HG02571 (cell line): ENCODE data around the gene KRTDAP.

ENCODE experiments used
- ATAC-seq: cut with Tn5 transposase; IDR thresholded peaks from one replicate; pipeline ENCODE4 v1.9.1; 2021; ENCODE audit warnings: mild to moderate bottlenecking, moderate library complexity; ENCODE audit not compliant: unreplicated experiment

Gene KRTDAP

GRCh38 chr19:35513628-35514281 is 23.5 kb upstream of the KRTDAP start, which contains the start of gene DMKN:
DMKN (minus strand) TSS chr19:35513649; CDS start chr19:35513475, 174 bp downstream.
- no peak for ATAC-seq

- no peak for ATAC-seq
These were observed 22.8 kb upstream of the KRTDAP start for GRCh38 chr19:35512831-35513627.

GRCh38 chr19:35511337-35511736 is 21.1 kb upstream of the KRTDAP start:
- no peak for ATAC-seq

DNA sequence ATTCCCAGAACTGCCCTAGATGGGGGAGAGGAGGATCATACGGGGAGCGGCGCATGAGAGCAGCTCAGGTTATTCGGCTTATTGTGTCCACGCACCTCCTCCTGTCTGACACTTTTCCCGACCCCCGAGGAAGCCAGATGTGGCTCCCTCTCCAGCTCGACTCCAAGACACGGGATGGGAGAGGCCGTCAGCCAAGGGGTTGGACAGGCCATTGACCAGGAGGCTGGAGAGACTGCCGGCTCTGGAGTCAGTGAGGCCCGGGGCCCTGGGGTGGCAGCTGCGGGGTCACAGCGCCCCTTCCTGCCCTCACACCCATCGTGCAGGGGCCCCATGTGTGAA is 20.3 kb upstream of the KRTDAP start:
- no peak for ATAC-seq

- ATAC-seq = no peak
These were observed 19.8 kb upstream of the KRTDAP start for GRCh38 chr19:35509861-35510625.

GRCh38 chr19:35509018-35509652 is 18.9 kb upstream of the KRTDAP start:
- ATAC-seq = no peak

DNA sequence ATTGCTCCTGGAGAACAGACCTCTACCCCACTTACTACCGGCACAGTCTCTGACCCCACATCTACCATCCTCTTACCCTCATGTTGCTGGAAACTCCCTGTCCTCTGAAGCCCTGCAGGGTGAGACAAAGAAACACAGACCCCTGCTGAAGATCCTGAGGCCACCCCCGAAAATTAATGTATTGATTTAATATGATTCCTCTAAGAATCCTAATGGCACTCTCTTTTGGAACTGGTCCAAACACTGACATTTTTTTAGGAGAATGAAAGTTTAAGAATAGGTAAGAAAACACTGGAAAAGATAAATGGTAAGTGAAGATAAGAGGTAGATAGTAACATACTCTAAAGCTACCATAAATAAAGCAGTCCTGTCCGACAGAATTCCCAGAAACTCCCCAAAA is 17.9 kb upstream of the KRTDAP start:
- no peak for ATAC-seq

DNA sequence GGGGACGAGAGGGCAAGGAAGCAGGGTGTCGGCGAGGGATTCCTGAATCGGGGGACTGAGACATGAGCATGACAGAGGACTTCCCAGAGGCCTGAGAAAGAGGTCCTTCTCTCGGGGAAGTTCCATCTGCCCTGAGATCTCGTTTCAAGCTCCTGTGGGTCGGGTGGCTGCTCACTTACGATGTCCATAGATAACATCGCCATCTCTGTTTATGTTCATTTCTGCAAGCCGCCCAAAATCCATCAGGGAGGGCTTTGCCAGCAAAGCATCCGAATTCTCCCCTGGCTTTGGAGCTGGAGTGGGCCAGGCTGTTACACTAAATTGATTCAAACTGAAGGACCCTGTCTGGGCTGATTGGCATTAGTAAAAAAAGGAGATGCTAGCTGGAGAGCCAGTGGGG is 17.3 kb upstream of the KRTDAP start:
- no peak for ATAC-seq

DNA sequence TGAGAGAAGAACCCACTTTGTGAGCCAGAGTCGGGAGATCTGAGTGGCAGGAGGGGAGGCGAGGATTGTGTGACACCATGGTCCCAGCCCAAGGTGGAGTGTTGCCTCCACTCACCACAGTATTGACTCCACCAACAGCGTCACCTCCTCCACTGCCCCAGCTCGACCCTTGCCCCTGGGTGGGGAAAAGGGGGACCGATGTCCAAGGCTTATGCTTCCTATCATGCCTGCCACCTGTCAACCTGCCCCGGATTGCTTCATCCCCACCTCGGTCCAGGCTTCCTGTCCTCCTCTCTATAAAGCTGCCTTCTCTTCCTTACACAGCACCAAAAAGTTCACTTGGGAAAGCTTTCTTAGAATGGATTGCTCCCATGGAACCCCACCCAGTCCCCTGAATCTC is 15.7 kb upstream of the KRTDAP start:
- ATAC-seq = no peak

DNA sequence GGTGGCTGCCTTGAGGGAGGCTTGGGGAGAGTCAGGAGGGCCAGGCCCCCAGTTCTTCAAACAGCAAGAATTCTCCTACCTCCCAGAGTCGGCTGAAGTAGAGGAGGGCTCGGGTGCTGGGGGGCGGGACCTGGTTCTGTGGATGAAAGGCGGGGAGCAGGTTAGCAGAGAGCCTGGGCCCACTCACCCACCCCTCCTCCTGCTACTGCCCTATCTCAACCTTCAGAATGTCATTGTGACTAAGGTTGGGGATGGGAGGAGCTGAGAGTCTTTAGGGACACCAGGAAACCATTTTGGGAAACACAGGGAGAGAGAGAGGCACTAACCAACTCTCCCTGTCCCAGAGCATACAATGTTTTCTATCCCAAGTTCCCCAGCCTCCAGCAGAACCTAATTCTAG is 12.5 kb upstream of the KRTDAP start:
- no peak for ATAC-seq

DNA sequence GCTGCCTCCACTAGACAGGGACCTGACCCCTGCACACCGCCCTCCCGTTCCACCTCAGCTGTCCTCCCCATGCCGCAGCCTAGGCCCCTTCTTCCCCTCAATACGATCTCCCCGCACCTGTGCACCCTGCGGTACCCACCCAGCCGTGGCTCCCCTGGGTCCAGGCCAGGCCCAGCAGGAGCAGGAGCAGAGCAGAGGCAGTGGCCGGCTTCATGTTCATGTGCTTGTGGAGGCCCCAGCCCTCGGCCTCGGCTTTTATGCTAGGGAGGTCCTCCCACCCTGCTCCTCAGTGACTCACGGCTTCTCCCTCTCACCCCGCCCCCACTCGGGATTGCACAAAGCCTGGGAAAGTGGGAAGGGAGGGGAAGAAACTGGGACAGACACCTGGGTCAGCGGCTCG is 11.4 kb upstream of the KRTDAP start:
- no peak for ATAC-seq

GRCh38 chr19:35500611-35501010 is 10.3 kb upstream of the KRTDAP start:
- ATAC-seq = no peak

- ATAC-seq = no peak
These were observed 8.8 kb upstream of the KRTDAP start for GRCh38 chr19:35498984-35499527.

- ATAC-seq = no peak
These were observed 8.0 kb upstream of the KRTDAP start for GRCh38 chr19:35498220-35498619.

DNA sequence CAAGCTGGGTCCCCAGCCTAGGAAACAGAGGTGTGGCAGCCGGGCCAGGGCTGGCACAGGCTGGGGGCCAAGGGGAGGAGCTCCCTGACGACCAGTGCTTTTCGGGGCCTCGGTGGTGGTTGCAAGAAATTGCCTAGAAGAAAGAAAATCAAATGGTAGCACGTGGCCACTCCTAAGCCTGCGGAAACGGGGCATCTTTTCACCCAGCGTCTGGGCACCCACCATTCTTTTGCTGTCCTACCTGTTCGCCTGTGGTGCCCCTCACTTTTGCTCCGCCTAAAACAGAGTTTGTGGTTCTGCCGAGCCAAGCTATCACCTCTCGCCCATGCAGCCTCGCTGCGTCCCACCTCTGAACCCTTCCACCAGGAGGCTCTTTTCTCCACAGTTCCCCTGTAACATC is 7.1 kb upstream of the KRTDAP start:
- ATAC-seq = no peak

DNA sequence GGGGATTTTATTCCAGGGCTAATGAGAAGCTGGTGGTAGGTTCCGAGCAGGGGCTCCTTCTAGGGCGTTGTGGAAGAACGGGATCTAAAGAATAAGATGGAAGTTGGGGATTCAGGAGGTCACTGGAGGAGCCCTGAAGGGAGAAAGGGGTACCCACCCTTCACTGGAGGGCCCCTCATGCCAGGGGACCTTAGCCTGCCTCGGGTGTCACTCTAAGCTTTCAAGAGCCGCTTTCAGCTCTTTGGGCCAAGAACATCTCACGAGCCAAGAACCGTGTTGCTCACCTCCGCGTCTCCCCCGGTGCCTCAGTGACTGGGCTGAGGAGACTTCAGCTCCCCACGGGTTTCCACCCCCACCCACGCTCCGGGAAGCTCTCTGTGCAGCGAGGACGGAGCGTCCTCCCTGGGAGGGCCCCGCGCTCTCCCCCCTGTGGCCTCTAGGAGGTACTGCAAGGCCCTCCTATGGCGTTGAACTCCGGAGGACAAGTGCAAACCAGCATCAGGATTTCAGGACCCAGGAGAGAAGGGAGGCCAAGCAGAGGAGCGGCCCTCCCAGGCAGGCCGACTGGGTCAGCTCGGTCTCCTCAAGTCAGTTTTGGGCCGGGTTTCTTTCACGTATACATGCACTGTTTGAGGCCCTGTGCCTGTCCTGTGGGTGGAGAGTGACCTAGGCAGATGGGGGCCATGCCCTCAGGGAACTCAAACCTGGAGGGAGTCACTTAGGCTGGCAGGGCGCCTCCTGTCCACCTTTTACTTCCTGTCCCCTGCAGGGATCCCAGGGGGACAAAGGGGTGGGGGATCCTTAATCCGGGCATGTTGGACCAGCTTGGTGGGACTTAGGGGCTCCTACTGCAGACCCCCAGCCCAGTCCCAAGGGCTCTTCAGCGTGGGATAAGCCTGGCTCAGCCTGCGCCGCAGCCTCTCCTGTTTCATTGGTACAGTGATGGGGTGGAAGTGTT is 5.1 kb upstream of the KRTDAP start:
- no peak for ATAC-seq

- no peak for ATAC-seq
These were observed 3.7 kb upstream of the KRTDAP start for GRCh38 chr19:35493971-35494370.

GRCh38 chr19:35491836-35492360 is 1.6 kb upstream of the KRTDAP start:
- ATAC-seq = no peak

DNA sequence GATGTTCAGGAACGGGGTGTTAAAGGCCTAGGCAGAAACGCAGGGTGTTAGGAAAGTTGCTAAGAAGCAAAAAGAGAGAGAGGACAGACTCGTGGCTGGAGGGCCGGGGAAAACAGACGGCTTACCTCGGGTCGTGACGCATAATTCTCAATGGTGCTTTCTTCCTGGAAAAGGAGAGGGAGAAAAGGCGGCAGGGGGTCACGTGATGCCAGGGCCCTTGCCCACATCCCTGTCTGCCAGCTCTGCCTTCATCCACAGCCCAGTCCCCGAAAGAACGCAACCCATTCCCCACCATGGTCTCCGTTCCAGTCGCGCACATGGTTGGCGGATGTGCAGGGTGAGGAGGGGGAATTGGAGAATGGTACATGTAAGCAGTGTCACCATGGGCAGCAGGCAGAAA is 1.6 kb downstream of the KRTDAP start:
- no peak for ATAC-seq
